Aorta (tissue), 5 donors: ENCODE data around the gene SNED1. TPM values are rescaled to one million over a fixed set of nuclear protein-coding genes. Genes with fewer than 3 reads are reported as not detected.
A peak's percentile ranks its signal among the peaks of the same experiment; 100 is the strongest.

Experiments
- ATAC-seq: fragments of 200-7000 bp; cut with Tn5 transposase; one replicate; pipeline ENCODE4 v1.9.1; 2022; ENCODE audit warnings: moderate library complexity; ENCODE audit not compliant: low FRiP score
- DNase-seq, 2 donors: peaks; one replicate each; pipeline ENCODE4 v3.0.0-alpha.2; 2020
- H3K27ac ChIP-seq, 2 donors: one replicate each; pipeline ENCODE4 v1.5.1; 2013; ENCODE audit warnings: low read length in 2 of 2, mild to moderate bottlenecking in 2 of 2, moderate library complexity in 2 of 2, control low read depth in 1 of 2, inconsistent platforms in 1 of 2, low read depth in 1 of 2
- H3K27me3 ChIP-seq, 2 donors: one replicate each; pipeline ENCODE4 v1.6.1; 2013; ENCODE audit warnings: control low read depth in 1 of 2, low read length in 1 of 2, mild to moderate bottlenecking in 1 of 2, moderate library complexity in 1 of 2; ENCODE audit not compliant: insufficient read depth in 2 of 2, control insufficient read depth in 1 of 2
- H3K36me3 ChIP-seq, 2 donors: one replicate each; pipeline ENCODE4 v1.6.1; 2013; ENCODE audit warnings: control low read depth in 1 of 2, low read length in 1 of 2, mild to moderate bottlenecking in 1 of 2; ENCODE audit not compliant: insufficient read depth in 2 of 2, control insufficient read depth in 1 of 2
- H3K4me1 ChIP-seq, 2 donors: one replicate each; pipeline ENCODE4 v1.6.1; 2013; ENCODE audit warnings: low read length in 2 of 2, control low read depth in 1 of 2, mild to moderate bottlenecking in 1 of 2, moderate library complexity in 1 of 2; ENCODE audit not compliant: insufficient read depth in 2 of 2, control insufficient read depth in 1 of 2
- H3K4me3 ChIP-seq, 2 donors: one replicate each; pipeline ENCODE4 v1.5.1; 2013; ENCODE audit warnings: low read length in 2 of 2, control low read depth in 1 of 2, mild to moderate bottlenecking in 1 of 2
- H3K9me3 ChIP-seq: one replicate; pipeline ENCODE4 v1.6.1; 2013; ENCODE audit warnings: mild to moderate bottlenecking, low read length; ENCODE audit not compliant: control insufficient read depth
- WGBS, 2 donors: extraction: QIAGEN DNeasy Blood & Tissue Kit; methylation state at CpG; one replicate each; pipeline ENCODE4 v1.1.7; 2013; 5-methylcytosine and 5-hydroxymethylcytosine counted together
- intact Hi-C, 2 donors: fragments of 100-400 bp; cut with DNase I; formaldehyde crosslinking; loops; one replicate each; pipeline versions ENCODE4 v1.14.2 to v1.15.0; 2022
- polyA plus RNA-seq, 2 donors: library from polyadenylated mRNA; stranded (reverse); fragments of 200-250 nt; gene quantifications; one replicate each; pipeline ENCODE4 v1.2.3, GENCODE V29; 2013
- total RNA-seq, 2 donors: library from RNA; stranded (reverse); fragmentation: NEBNext Ultra II Directional; extraction: Animal tissue kit (Norgen Biotek cat#: 25700); gene quantifications; one replicate each; pipeline ENCODE4 v1.2.1, GENCODE V29; 2021
- donor health status: healthy with polysubstance abuse.
- donor health status: Bipolar disorder and iron deficiency.
- donor health status: DM: no; HTN: no; CAD: no.
- donor health status: DM: no; HTN: no; CAD: no.
- donor health status: DM: yes; HTN: yes; CAD: no.

SNED1 gene
- total and polyA plus RNA-seq, 4 donors, result 5.9 to 149 (median 67.4) TPM

DNA sequence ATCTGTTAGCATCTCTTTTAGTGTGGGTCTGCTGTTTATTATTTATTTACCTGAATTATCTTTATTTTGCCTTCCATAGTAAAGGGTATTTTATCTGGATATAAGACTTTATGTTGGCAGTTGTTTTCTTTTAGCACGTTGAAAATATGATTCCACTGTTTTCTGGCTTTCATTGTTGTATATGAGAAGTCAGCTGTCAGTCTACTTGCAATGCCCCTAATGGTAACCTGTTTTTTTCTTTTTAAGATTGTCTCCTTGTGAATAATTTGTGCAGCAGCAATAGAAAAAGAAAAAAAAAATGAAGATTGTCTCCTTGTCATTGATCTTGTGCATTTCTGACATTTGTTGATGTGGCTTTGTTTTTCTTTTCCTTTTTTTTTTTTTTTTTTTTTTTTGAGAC is 27.2 kb downstream of the SNED1 start:
- H3K27me3 ChIP-seq, result no peaks in the 10 kb centered on the region

GRCh38 chr2:241029599-241030332 is 31.3 kb downstream of the SNED1 start:
- Histone ChIP-seq H3K27ac (no peak overlapping the region), H3K36me3 (peaks cover 0 to 3% of the 10 kb centered on the region in 2 donors), H3K9me3 (no peaks in the 10 kb centered on the region), H3K27me3 (no peaks in the 10 kb centered on the region), H3K4me1 (no peaks in the 10 kb centered on the region), H3K4me3 (no peak overlapping the region)
- peak; percentile 50 for ATAC-seq
- WGBS, 2 donors, result 91 to 92% methylated on average over 17 of the region's 17 CpGs
- intact Hi-C loops, result no loop called here
- DNase-seq, result no peak

More for the DNA sequence above, 27.2 kb downstream of the SNED1 start:
- 45 to 58% methylated on average over 1 of the region's 1 CpG for WGBS, 2 donors
- intact Hi-C loops, result no loop called here
- H3K4me1 ChIP-seq, result no peaks in the 10 kb centered on the region
- no peaks in the 10 kb centered on the region for H3K36me3 ChIP-seq
- ATAC-seq (no peak), DNase-seq (no peak)
- no peak overlapping the region for H3K27ac ChIP-seq
- H3K9me3 ChIP-seq, result no peaks in the 10 kb centered on the region
- no peak overlapping the region for H3K4me3 ChIP-seq

- H3K4me1 ChIP-seq, result no peaks in the 10 kb centered on the region
- no peak overlapping the region for H3K4me3 ChIP-seq
- WGBS, 2 donors, result 95 to 96% methylated on average over 15 of the region's 15 CpGs
- H3K9me3 ChIP-seq, result no peaks in the 10 kb centered on the region
- ATAC-seq (no peak), DNase-seq (no peak)
- H3K27me3 ChIP-seq, result no peaks in the 10 kb centered on the region
- peaks cover 0 to 3% of the 10 kb centered on the region in 2 donors for H3K36me3 ChIP-seq
- H3K27ac ChIP-seq, result no peak overlapping the region
- intact Hi-C loops, result no loop called here
Measured at GRCh38 chr2:241030333-241030680, 31.9 kb downstream of the SNED1 start.

DNA sequence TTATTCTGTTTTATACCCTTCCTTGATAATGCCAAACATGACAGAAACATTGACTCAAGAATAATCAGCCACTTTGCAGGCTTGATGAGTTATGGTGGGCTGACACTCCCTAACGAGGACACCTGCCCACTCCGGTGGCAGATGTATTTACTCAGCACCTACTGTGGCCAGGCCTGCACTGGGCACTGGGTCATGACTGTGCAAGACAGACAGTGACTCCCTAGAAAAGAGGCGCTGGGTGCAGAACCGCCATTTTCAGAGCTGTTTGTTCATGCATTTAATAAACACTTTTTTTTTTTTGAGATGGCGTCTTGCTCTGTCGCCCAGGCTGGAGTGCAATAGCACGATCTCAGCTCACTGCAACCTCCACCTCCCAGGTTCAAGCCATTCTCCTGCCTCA is 32.5 kb downstream of the SNED1 start:
- ATAC-seq (no peak), DNase-seq (no peak)
- no peak overlapping the region for H3K4me3 ChIP-seq
- H3K4me1 ChIP-seq, result no peaks in the 10 kb centered on the region
- H3K36me3 ChIP-seq, result peaks cover 0 to 3% of the 10 kb centered on the region in 2 donors
- no peak overlapping the region for H3K27ac ChIP-seq
- no peaks in the 10 kb centered on the region for H3K9me3 ChIP-seq
- intact Hi-C loops, result no loop called here
- no peaks in the 10 kb centered on the region for H3K27me3 ChIP-seq
- WGBS, 2 donors, result 97 to 98% methylated on average over 7 of the region's 7 CpGs

- H3K27me3 ChIP-seq, result no peaks in the 10 kb centered on the region
- H3K4me3 ChIP-seq, result no peak overlapping the region
- H3K4me1 ChIP-seq, result no peaks in the 10 kb centered on the region
- peaks cover 0 to 3% of the 10 kb centered on the region in 2 donors for H3K36me3 ChIP-seq
- WGBS, 2 donors, result 92 to 94% methylated on average over 20 of the region's 20 CpGs
- H3K27ac ChIP-seq, result no peak overlapping the region
- no peaks in the 10 kb centered on the region for H3K9me3 ChIP-seq
- no peak for DNase-seq
- intact Hi-C loops, result no loop called here
- no peak for ATAC-seq
Measured at GRCh38 chr2:241031436-241032165, 33.2 kb downstream of the SNED1 start.

- Histone ChIP-seq H3K27ac (no peak overlapping the region), H3K4me3 (no peak overlapping the region), H3K9me3 (no peaks in the 10 kb centered on the region), H3K27me3 (no peaks in the 10 kb centered on the region), H3K4me1 (no peaks in the 10 kb centered on the region), H3K36me3 (peaks cover 0 to 5% of the 10 kb centered on the region in 2 donors)
- no peak for ATAC-seq
- 91 to 92% methylated on average over 17 of the region's 17 CpGs for WGBS, 2 donors
- DNase-seq, result no peak
- intact Hi-C loops, result no loop called here
Measured at GRCh38 chr2:241033336-241033987, 35.0 kb downstream of the SNED1 start.

DNA sequence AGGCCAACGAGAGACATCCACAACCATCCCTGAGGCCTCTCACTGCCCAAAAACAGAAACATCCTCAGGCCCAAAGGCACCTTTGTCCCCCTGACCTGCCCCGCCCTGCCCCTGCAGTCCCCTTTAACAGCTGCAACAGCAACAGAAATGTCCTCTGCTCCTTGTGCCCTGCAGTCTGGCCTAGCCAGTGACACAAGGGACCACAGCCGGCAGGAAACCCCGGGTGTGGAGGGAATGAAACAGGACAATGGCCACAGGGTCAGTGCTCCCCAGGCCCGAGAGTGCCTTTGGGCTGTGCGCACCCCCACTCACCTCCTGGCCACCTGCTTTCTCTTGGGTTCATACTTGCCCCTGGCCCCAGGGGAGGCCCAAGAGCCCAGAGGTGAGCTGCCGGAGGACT is 35.6 kb downstream of the SNED1 start:
- no peak overlapping the region for H3K4me3 ChIP-seq
- H3K9me3 ChIP-seq, result no peaks in the 10 kb centered on the region
- DNase-seq (no peak), ATAC-seq (no peak)
- intact Hi-C loops, result no loop called here
- H3K27ac ChIP-seq, result no peak overlapping the region
- no peaks in the 10 kb centered on the region for H3K27me3 ChIP-seq
- H3K36me3 ChIP-seq, result peaks cover 0 to 5% of the 10 kb centered on the region in 2 donors
- H3K4me1 ChIP-seq, result no peaks in the 10 kb centered on the region
- 88 to 90% methylated on average over 7 of the region's 7 CpGs for WGBS, 2 donors

- intact Hi-C loops, result no loop called here
- Histone ChIP-seq H3K27ac (no peak overlapping the region), H3K27me3 (no peaks in the 10 kb centered on the region), H3K36me3 (peaks cover 0 to 5% of the 10 kb centered on the region in 2 donors), H3K9me3 (no peaks in the 10 kb centered on the region), H3K4me3 (no peak overlapping the region), H3K4me1 (no peaks in the 10 kb centered on the region)
- ATAC-seq (no peak), DNase-seq (no peak)
- WGBS, 2 donors, result 92 to 95% methylated on average over 22 of the region's 22 CpGs
Measured at GRCh38 chr2:241034490-241035141, 36.2 kb downstream of the SNED1 start.
